ENCODE results near the gene TMEM267. TPM values are rescaled to one million over a fixed set of nuclear protein-coding genes. Genes with fewer than 3 reads are reported as not detected.

The TMEM267 gene
- total and polyA plus RNA-seq, 2 of the 8 experiments (the other 6 are each of a cell fraction or from before 2014, with no cell fraction given) = 4.8 to 6.2 TPM

GRCh38 chr5:43422143-43422542 is 61.5 kb downstream of the TMEM267 start:
- Histone ChIP-seq H4K5ac (ENCODE audit: insufficient read length, low read depth, low read length) (no peak overlapping the region), H3K4me3 (ENCODE audit: extremely low read depth in 1 of 4, insufficient read depth in 2 of 4, low read depth in 3 of 4, low read length in 4 of 4) (no peak overlapping the region), H4K91ac (replicated peaks; ENCODE audit: insufficient read length, low read length) (no peak overlapping the region), H3K23ac (ENCODE audit: insufficient read length) (no peak overlapping the region), H3K56ac (replicated peaks; ENCODE audit: insufficient read length, low read depth, low read length) (no peak overlapping the region), H3K27ac (ENCODE audit: low read depth, low read length) (no peak overlapping the region), H4K8ac (ENCODE audit: extremely low read depth, insufficient read depth, low read length) (no peak overlapping the region), H2BK15ac (ENCODE audit: low read length) (no peak overlapping the region), H2BK20ac (ENCODE audit: low read length) (no peak overlapping the region), H4K20me1 (replicated peaks in 1 of 2; ENCODE audit: control insufficient read depth in 1 of 2, insufficient read depth in 2 of 2, low read length in 2 of 2) (no peaks in the 10 kb centered on the region), H3K79me2 (ENCODE audit: control insufficient read depth in 1 of 2, insufficient read depth in 2 of 2, low read length in 2 of 2) (no peaks in the 10 kb centered on the region), H3K36me3 (ENCODE audit: control insufficient read depth in 2 of 4, insufficient read depth in 4 of 4, low read length in 3 of 4) (no peaks in the 10 kb centered on the region), H3K79me1 (ENCODE audit: low read depth, low read length) (no peaks in the 10 kb centered on the region), H3K4ac (replicated peaks; ENCODE audit: insufficient read length, low read depth, low read length) (no peak overlapping the region), H3K23me2 (ENCODE audit: low read depth, low read length) (no peaks in the 10 kb centered on the region), H3K4me1 (replicated peaks in 1 of 4; ENCODE audit: control insufficient read depth in 3 of 4, insufficient read depth in 4 of 4, low read length in 3 of 4) (no peaks in the 10 kb centered on the region), H2BK12ac (ENCODE audit: low read depth, low read length) (no peak overlapping the region), H3K9ac (replicated peaks in 1 of 4; ENCODE audit: extremely low read depth in 1 of 4, low read depth in 3 of 4, low read length in 3 of 4) (no peak overlapping the region), H3K4me2 (ENCODE audit: insufficient read depth in 1 of 2, low read depth in 2 of 2, low read length in 2 of 2) (no peak overlapping the region), H3K27me3 (replicated peaks in 1 of 4; ENCODE audit: control insufficient read depth in 3 of 4, extremely low read depth in 1 of 4, insufficient read depth in 3 of 4, low read length in 3 of 4) (no peaks in the 10 kb centered on the region), H3K9me3 (ENCODE audit: insufficient read depth in 2 of 2, low read depth in 1 of 2, low read length in 1 of 2) (peaks cover 0 to 2% of the 10 kb centered on the region in 2 experiments; a peak in 1 of 4 replicates), H2BK120ac (replicated peaks; ENCODE audit: low read depth, low read length) (no peak overlapping the region), H3K18ac (ENCODE audit: extremely low read depth, low read length) (no peak overlapping the region), H2BK5ac (ENCODE audit: low read depth, low read length) (no peak overlapping the region), H2AFZ (ENCODE audit: low read length) (no peak overlapping the region), H2AK5ac (ENCODE audit: low read depth, low read length) (no peak overlapping the region), H3K14ac (ENCODE audit: insufficient read length) (no peak overlapping the region)
- no peak for FAIRE-seq
- DNase-seq (ENCODE audit: low read depth in 1 of 2, low spot score in 2 of 2) = no peak
- WGBS, 2 experiments (ENCODE audit: extremely low coverage in 1 of 2, insufficient coverage in 1 of 2, insufficient read length in 1 of 2, insufficient replicate concordance in 2 of 2, low coverage in 1 of 2, low lambda C conversion rate in 2 of 2, missing lambda C conversion rate in 1 of 2) = 81% methylated on average over 2 of the region's 2 CpGs; no CpG with 5 or more reads in 1 of the 2 experiments
- CTCF ChIA-PET (ENCODE audit: partially characterized antibody) = no interaction called here
- POLR2A ChIA-PET (ENCODE audit: partially characterized antibody) = no interaction called here
- TF ChIP-seq RAD21 (IDR thresholded peaks at IDR 0.05 in 1 of 2, conservative IDR thresholded peaks at IDR 0.05 in 1 of 2; ENCODE audit: low read depth in 2 of 2, low read length in 2 of 2) = no peak
- TF ChIP-seq RFX5 (IDR thresholded peaks at IDR 0.05; ENCODE audit: borderline replicate concordance, low read depth, low read length) = no peak
- TF ChIP-seq POU5F1 (IDR thresholded peaks at IDR 0.05; ENCODE audit: low read depth, low read length) = no peak
- TF ChIP-seq ZNF274 (IDR thresholded peaks at IDR 0.05; ENCODE audit: borderline replicate concordance, extremely low read depth, low read length) = no peak
- TF ChIP-seq RXRA (IDR thresholded peaks at IDR 0.05; ENCODE audit: insufficient read depth, low read depth, low read length) = no peak
- no peak for TF ChIP-seq CHD2 (IDR thresholded peaks at IDR 0.05; ENCODE audit: low read length)
- TF ChIP-seq GABPA (IDR thresholded peaks at IDR 0.05; ENCODE audit: borderline replicate concordance, insufficient read depth, low read length) = no peak
- TF ChIP-seq SP4 (IDR thresholded peaks at IDR 0.05; ENCODE audit: low read length) = no peak
- no peak for TF ChIP-seq CTBP2 (IDR thresholded peaks at IDR 0.05; ENCODE audit: borderline replicate concordance, insufficient read depth, insufficient read length, low read length)
- TF ChIP-seq ASH2L (IDR thresholded peaks at IDR 0.05; ENCODE audit: low read length) = no peak
- no peak for TF ChIP-seq HDAC2 (IDR thresholded peaks at IDR 0.05; ENCODE audit: borderline replicate concordance in 1 of 2, low read depth in 2 of 2, low read length in 2 of 2)
- no peak for TF ChIP-seq CHD1 (IDR thresholded peaks at IDR 0.05; ENCODE audit: low read depth, low read length)
- no peak for TF ChIP-seq SRF (IDR thresholded peaks at IDR 0.05; ENCODE audit: low read depth, low read length)
- no peak for TF ChIP-seq POLR2A (IDR thresholded peaks at IDR 0.05; ENCODE audit: control extremely low read depth in 1 of 2, low read depth in 2 of 2, low read length in 2 of 2)

Data from H1 (cell line).